Activated CD4-positive, CD25-positive, alpha-beta regulatory T cell treated with anti-CD3 and anti-CD28 coated beads, Interleukin-2, amount 50 U/mL, for 16 hours (primary cell): ENCODE measurements around the gene MEGF6.
A peak's percentile ranks its signal among the peaks of the same experiment; 100 is the strongest.

Source experiments
- DNase-seq: peaks from one replicate; pipeline ENCODE4 v3.0.0-alpha.2; 2020; ENCODE audit warnings: low read depth, low spot score

MEGF6 gene

GRCh38 chr1:3459940-3460671 lies 151.2 kb downstream of the MEGF6 start:
- no peak for DNase-seq

GRCh38 chr1:3459051-3459908 lies 152.0 kb downstream of the MEGF6 start:
- no peak for DNase-seq

GRCh38 chr1:3457910-3458883 lies 153.1 kb downstream of the MEGF6 start:
- no peak for DNase-seq

- DNase-seq, result no peak
Measured at GRCh38 chr1:3456964-3457909, 154.1 kb downstream of the MEGF6 start.

DNA sequence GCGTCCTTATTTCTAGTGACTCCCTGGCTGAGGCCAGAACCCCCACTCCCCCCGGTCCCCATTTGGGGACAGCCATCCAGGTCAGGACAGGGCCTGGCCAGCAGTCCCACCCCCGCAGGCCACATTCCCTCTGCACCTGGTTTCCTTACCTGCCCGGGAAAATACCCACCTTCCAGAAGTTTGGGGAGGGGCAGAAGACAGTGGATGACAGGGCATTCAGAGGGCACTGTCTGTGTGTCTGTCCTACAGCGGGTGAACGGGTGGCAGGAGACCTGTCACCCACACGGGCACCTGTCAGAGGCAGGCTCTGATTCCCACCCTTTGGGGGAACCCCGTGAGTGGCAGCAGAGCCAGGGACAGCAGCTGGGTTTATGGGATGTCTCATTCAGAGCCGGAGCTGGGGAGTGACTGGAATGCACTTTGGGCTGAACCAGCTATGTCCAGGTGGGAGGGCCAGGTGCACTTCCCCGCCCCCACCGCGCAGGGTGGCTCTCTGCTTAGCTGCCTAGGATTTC lies 154.8 kb downstream of the MEGF6 start:
- no peak for DNase-seq

GRCh38 chr1:3455670-3456448 lies 155.4 kb downstream of the MEGF6 start:
- DNase-seq, result no peak

GRCh38 chr1:3454811-3455618 lies 156.3 kb downstream of the MEGF6 start:
- DNase-seq, result no peak

DNA sequence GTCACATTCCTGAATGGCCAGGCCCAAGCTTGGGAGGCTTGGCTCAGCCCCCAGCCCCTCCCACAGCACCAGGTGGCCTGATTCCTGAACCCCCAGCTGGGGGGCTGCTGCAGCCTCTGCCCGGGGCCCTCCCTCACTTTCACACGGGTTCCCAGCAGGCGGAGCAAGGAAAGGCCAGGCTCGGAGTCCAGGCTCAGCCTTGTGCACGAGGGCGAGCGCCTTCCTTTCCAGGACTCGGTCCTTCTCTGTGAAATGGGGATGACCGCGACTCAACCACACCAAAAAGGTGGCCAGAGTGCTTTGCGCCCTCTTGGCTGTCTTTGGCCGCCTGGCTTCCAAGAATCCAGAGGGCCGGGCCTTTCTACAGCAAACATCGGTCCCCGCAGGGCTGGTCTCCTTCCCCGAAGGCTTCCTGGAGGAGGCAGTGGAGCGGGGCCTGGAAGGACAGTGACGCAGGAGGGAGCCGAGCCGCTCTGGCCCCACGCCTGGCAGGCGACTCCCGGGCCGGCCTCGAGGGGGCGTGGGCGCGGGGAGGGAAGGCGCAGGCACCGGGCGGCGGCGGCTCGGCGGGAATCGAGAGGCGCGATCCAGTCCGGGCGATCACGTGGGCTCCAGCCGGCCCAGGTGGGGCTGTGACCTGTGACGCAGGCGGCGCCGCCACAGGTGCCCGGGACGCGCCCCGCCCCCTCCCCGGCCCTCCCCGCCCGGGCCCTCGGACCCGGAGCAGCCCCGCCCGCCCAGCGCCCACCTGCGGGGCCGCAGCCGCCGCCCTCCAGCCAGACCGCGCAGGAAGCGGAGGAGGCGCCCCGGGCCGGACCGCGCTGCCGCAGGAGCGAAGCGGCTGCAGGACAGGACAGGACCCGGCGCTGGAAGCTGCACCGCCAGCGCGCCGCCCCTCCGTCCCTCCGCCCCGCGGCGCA lies 157.2 kb downstream of the MEGF6 start, which contains the start of gene ARHGEF16:
ARHGEF16 (plus strand) TSS at position 775 of the 920 bp plus-strand sequence. CDS start 8,420 bp downstream, outside the sequence.
- no peak for DNase-seq

DNA sequence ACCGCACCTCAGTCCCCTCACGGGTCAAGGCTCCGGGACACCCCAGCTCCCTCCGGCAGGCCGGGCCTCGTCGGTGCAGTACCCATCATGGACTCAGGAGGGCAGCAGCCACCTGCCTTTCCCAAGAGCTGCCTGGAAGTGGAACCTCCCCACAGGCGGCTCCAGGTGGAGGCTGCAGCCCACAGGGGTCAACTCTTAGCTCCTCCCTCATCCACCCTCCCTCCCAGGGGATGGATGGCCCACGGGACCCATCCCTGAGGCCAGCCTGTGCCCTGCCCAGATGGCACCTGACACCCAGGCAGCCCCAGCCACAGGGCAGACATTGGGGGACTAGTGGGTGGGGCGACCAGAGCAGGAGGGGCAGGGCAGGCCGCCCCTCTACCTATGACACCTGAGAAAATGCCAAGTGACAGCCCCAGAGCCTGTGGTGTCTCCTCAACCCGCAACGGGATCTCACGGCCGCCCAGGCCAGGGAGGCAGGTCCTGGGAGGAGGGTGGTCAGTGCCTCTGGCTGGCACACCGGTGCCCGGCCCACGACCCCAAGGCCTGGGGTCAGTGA lies 158.0 kb downstream of the MEGF6 start:
- peak; percentile 54 for DNase-seq

GRCh38 chr1:3452866-3453175 lies 158.5 kb downstream of the MEGF6 start:
- DNase-seq, result no peak

- no peak for DNase-seq
Measured at GRCh38 chr1:3451994-3452865, 159.1 kb downstream of the MEGF6 start.

DNA sequence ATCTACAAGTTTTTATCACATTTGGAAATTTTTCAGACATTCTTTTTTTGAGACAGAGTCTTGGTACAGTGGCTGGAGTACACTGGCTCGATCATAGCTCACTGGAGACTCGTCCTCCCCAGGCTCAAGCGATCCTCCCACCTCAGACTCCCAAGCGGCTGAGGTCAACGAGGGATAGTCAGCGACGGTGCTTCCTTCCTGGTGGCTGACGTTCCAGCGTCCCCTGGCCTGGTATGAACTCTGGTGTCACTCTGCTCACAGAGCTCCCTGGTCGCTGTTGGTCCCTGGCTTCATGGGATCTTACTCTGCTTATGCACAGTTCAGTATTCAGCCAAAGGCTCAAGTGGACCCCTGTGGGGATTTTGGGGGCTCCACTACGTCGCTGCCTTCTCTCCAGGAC lies 160.3 kb downstream of the MEGF6 start:
- no peak for DNase-seq

DNA sequence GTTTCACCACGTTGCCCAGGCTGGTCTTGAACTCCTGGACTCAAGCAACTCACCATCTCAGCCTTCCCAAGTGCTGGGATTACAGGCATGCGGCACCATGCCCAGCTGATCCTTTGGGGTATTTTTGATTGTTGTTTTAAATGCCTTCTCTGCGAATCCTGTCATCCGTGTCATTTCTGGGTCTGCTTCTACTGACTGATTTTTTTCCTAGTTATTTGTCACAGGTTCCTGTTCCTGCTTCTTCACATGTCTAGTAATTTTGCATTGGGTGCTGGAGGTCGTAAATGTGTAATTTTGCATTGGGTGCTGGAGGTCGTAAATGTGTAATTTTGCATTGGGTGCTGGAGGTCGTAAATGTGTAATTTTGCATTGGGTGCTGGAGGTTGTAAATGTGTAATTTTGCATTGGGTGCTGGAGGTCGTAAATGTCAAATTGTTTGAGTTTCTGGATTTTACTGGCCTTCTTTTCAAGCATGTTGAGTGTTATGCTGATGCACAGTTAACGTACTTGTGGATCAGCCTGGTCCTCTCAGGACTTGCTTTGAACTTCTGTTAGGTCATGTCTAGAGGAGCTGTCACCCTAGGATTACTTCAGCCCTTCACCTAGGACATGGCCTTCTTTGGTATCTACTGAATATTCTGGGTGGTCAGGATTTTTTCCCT lies 161.0 kb downstream of the MEGF6 start:
- DNase-seq, result no peak

DNA sequence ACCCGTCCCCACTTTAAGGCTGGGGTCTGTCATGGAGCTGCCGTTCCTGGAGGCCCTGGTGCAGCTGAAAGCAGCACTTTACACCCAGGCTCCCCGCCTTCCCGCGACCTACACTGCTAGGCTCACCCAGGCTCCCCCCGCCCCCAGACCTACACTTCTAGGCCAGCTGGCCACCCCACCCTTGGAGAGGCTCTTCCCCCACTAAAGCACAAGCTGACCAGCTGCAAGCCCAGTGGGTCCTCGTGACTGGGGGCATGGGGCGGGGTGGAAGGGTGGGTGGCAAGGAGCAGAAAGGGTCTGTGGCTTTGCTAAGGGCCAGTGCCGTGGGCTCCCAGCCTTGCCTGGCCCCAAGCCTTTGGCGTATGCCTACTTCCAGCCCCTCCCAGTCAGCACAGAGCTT lies 166.6 kb downstream of the MEGF6 start:
- no peak for DNase-seq

DNA sequence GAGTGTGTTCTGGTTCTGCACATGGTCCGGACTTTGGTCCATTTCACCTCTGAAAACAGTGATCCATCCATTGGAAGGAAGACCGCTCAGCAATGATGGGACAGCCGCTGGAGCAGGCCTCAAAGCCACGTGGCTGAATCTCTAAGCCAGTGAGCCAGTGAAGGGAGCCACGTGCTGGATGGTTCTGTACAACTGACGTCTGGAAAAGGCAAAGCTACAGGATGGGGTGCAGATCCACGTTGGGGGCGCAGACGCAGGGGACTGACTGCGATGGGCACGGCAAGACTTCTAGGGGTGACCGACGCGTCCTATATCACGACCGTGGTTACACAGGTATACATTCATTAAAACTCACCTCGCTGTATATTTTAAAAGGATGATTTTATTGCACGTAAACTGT lies 167.0 kb downstream of the MEGF6 start:
- no peak for DNase-seq

DNA sequence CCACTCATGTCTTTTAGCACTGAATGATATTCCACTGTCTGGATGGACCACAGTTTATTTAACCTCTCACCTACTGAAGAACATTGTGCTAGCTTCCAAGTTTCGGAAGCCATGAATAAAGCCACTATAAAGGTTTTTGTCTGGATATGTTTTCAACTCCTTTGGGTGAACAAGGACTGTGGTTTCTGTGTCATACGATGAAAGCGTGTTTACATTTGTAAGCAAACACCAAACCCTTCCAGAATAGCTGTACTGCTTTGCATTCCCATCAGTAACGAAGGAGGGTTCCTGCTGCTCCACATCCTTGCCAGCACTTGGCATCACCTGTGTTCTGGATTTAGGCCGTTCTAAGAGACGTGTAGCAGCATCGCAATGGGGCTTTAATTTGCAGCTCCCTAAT lies 167.5 kb downstream of the MEGF6 start:
- no peak for DNase-seq
